BJ (cell line): Measurements from ENCODE around the gene SH3GL2. TPM values are rescaled to one million over a fixed set of nuclear protein-coding genes. Genes with fewer than 3 reads are reported as not detected.

Source experiments
- CTCF ChIA-PET: fragments of 350-600 bp; formaldehyde crosslinking; extraction: SDS; loops from one replicate; lab custom pipeline; 2021; ENCODE audit warnings: antibody characterized with exemption, inconsistent platforms; lab: Yijun Ruan, JAX
- POLR2A ChIA-PET: fragments of 300-600 bp; sonication (Branson Sonifier 250); formaldehyde crosslinking; extraction: SDS; loops from one replicate; lab custom pipeline; 2021; ENCODE audit warnings: antibody characterized with exemption; lab: Charles Lee
- DNase-seq: peaks from one replicate; pipeline ENCODE4 v3.0.0-alpha.2; 2011; ENCODE audit warnings: low read depth
- H3K27me3 ChIP-seq: 2 replicates; pipeline ENCODE4 v1.6.0; 2011; ENCODE audit warnings: low read length; ENCODE audit not compliant: control insufficient read depth, insufficient read depth
- H3K36me3 ChIP-seq: 2 replicates; pipeline ENCODE4 v1.5.1; 2011; ENCODE audit warnings: low read length; ENCODE audit not compliant: control insufficient read depth, insufficient read depth
- H3K4me3 ChIP-seq: 2 replicates; pipeline ENCODE4 v1.5.1; 2011; ENCODE audit warnings: low read depth, mild to moderate bottlenecking, control low read depth, low read length
- CTCF ChIP-seq: IDR thresholded peaks from 2 replicates; pipeline ENCODE4 v1.5.1; 2011; ENCODE audit warnings: low read depth, mild to moderate bottlenecking, control low read depth, inconsistent platforms, low read length, moderate library complexity; ENCODE audit not compliant: insufficient read depth
- polyA plus RNA-seq: library from polyadenylated mRNA; depleted of rRNA; stranded (reverse); fragments of >200 nt; gene quantifications from 2 replicates; pipeline ENCODE4 v1.2.3, GENCODE V29; 2011

SH3GL2 gene
- polyA plus RNA-seq, 1 experiment: 1.7 TPM

GRCh38 chr9:17783227-17783626, 204.4 kb downstream of the SH3GL2 start:
- no peak for DNase-seq
- TF ChIP-seq CTCF: no peak
- ChIA-PET CTCF (interaction anchor here (0.8 to 1.0 kb wide), 2 partner anchors 13 to 251 kb away, joined by 3 to 5 read pairs; no protein-coding TSS in a partner anchor), POLR2A (no interaction called here)
- H3K27me3 ChIP-seq: no peaks in the 10 kb centered on the region
- no peak overlapping the region for H3K4me3 ChIP-seq
- no peaks in the 10 kb centered on the region for H3K36me3 ChIP-seq

- DNase-seq: no peak
- no peak for TF ChIP-seq CTCF
- Histone ChIP-seq H3K4me3 (no peak overlapping the region), H3K36me3 (no peaks in the 10 kb centered on the region), H3K27me3 (no peaks in the 10 kb centered on the region)
- ChIA-PET POLR2A (no interaction called here), CTCF (interaction anchor here (1.6 to 2.0 kb wide), 2 partner anchors 11 to 13 kb away, joined by 6 read pairs; no protein-coding TSS in a partner anchor)
Observed at GRCh38 chr9:17789316-17789715, 210.4 kb downstream of the SH3GL2 start.

- no peaks in the 10 kb centered on the region for H3K27me3 ChIP-seq
- no peaks in the 10 kb centered on the region for H3K36me3 ChIP-seq
- POLR2A ChIA-PET: no interaction called here
- DNase-seq: no peak
- H3K4me3 ChIP-seq: no peak overlapping the region
- CTCF ChIA-PET: interaction anchor here (0.6 to 2.1 kb wide), 4 partner anchors 18 to 611 kb away, joined by 3 to 5 read pairs (median 4); no protein-coding TSS in a partner anchor
- peak; percentile 21; the same call in 1 of the 2 replicates for TF ChIP-seq CTCF
Observed at GRCh38 chr9:17793713-17794622, 215.1 kb downstream of the SH3GL2 start.

- Histone ChIP-seq H3K36me3 (no peaks in the 10 kb centered on the region), H3K4me3 (no peak overlapping the region), H3K27me3 (no peaks in the 10 kb centered on the region)
- DNase-seq: no peak
- no peak for TF ChIP-seq CTCF
- CTCF ChIA-PET: interaction anchor here (1.1 to 1.7 kb wide), 3 partner anchors 15 to 263 kb away, joined by 3 to 5 read pairs (median 3); no protein-coding TSS in a partner anchor
- POLR2A ChIA-PET: no interaction called here
Observed at GRCh38 chr9:17795744-17796143, 216.9 kb downstream of the SH3GL2 start.

GRCh38 chr9:17799369-17799768, 220.5 kb downstream of the SH3GL2 start:
- no peak for DNase-seq
- Histone ChIP-seq H3K36me3 (no peaks in the 10 kb centered on the region), H3K4me3 (no peak overlapping the region), H3K27me3 (no peaks in the 10 kb centered on the region)
- ChIA-PET POLR2A (no interaction called here), CTCF (interaction anchor here (1.2 to 3.4 kb wide), 2 partner anchors 11 to 269 kb away, joined by 6 to 17 read pairs; no protein-coding TSS in a partner anchor)
- no peak for TF ChIP-seq CTCF
